NCI-H187 (cell line): Measurements from ENCODE around the gene KCNMB1.

ENCODE experiments used
- DNase-seq, 2 experiments: peaks; one replicate each; lab custom pipeline; 2025; lab: John Stamatoyannopoulos, UW

The KCNMB1 gene, protein sequence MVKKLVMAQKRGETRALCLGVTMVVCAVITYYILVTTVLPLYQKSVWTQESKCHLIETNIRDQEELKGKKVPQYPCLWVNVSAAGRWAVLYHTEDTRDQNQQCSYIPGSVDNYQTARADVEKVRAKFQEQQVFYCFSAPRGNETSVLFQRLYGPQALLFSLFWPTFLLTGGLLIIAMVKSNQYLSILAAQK

DNA sequence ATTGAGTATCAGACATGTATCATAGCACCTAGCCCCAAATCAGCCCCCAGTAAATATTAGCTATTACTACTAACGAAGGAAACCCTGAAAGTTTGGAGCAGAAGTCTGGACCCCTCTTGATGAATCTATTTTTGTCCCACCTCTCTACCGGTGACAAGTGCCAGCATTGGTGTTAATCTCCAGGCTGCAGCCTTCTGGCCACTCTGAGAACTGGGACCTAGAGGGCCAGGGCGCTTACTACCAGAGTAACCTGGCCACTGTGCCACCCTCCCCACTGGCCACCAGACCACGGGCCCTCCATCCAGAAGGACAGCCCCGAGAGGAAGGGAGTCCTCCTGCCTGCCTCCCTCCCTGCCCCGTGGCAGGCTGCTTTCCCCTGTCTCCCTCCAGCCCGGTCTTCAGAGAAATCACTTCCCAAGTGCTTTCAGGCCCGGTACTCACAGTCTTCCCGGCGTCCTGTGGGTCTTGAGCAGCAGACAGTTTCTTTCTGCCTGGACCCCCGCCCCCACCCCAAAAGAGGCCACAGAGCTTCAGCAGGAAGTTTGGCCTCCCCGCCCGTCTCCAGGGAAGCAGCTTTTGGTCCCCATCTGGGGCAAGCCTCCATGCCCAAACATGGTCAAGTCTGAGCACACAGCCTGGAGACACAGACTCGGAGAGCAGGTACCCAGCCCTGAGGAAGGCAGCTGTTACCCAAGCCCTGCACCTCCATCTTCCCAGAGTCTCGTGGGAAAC, at the start of gene KCNMB1:
Gene KCNMB1 (minus strand): TSS at position 550 of the 732 bp plus-strand sequence. CDS start 3,920 bp downstream, outside the sequence.
- no peak for DNase-seq

DNA sequence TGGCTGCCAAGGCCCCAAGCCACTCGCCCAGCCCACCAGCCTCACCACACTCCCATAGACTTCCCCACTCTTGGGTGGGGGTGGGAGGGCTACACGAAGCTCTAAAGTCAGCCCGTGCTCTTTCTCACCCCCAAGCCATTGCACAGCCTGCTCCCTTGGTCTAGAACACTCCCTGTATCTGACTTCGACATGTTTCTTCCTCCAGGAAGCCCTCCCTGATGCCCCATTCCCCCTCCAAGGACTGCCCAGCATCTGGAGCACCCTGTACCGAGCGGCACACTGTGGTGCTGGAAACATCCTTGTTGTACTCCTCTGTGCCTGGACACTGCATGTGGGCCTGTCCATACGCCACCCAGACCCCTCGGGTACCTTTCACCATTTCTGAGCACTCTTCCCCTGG, 49.4 kb upstream of the KCNMB1 start:
- DNase-seq: no peak

DNA sequence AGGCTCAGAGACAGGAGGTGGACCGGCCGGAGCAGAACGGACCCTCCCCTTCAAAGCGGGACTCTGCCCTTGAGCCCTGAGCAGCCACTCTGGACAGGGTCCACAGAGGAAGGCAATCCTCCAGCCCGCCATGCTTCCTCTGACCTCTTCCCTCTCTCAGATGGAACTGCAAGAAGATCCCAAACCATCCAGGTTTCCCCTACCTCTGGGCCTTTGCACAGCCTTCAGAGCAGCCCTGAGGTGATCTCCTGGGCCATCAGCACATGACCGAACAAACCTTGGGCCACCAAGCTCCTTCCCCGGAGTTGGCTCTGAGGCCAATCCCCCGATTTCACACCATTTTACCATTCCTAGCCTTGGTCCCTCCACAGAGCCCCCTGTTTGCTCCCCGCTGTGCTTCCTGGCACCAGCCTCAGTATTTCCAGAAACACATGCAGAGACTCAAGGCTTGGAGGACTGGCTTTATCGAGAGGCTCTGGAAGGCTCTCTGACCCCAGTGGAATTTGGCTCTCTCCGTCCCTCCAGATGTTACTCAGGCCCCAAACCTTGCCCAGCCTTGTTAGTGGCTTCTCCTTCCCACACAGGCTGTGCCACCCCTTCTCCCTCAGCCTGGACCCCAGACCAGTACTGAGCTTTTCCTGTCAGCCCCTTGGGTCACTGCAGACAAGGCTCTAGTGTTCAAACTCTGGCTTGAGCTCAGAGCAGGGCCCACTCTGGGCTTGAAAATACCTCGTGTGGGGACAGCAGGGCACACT, 48.6 kb upstream of the KCNMB1 start:
- no peak for DNase-seq

- no peak for DNase-seq
These were observed 47.2 kb upstream of the KCNMB1 start for GRCh38 chr5:170436335-170436734.

- no peak for DNase-seq
These were observed 45.9 kb upstream of the KCNMB1 start for GRCh38 chr5:170434966-170435605.

GRCh38 chr5:170432669-170433068, 43.5 kb upstream of the KCNMB1 start:
- no peak for DNase-seq

- no peak for DNase-seq
These were observed 42.4 kb upstream of the KCNMB1 start for GRCh38 chr5:170431571-170431970.

- DNase-seq: no peak
These were observed 41.8 kb upstream of the KCNMB1 start for GRCh38 chr5:170430866-170431437.

GRCh38 chr5:170430256-170430655, 41.1 kb upstream of the KCNMB1 start:
- DNase-seq: no peak

DNA sequence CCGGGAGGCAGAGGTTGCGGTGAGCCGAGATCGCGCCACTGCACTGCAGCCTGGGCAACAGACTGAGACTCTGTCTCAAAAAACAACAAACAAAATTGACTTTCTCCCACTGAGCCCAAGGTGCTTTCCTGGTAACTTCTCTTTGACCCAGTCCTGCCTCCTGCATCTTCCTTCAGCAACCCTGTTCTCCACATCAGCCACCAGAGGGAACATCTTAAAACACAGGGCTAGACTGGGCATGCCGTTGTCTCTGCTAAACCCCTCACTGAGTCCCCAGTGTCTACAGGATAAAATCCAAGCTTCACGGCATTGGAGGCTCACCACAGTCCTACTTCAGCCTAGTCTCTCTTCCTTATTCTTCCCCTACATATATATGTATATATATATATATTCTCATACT, 39.8 kb upstream of the KCNMB1 start:
- DNase-seq: no peak

DNA sequence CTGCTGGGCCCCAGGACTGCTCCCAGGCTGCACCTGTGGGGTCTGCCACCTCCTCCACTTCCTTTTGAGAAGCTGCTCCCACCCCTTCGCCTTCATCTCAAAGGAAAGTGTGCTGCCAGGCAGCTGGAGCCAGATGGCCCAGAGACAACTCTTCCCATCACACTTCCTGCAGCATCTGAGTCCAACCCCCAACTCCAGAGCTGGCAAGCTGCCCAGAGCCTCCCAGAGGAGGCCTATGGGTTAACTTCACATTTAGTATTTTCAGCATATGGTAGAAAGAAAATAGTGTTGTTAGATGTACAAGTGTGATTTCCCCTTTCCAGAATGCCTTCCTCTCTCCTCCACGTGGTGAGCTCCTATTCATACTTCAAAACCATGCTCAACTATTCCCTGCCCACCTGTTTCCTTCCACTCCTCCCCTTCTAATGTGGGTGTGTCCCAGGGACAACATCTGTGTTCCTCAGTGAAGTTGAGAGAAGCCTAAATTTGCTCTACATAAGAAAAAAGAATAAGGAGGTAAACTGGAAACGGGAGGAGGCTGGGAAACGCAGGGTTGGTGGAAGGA, 38.6 kb upstream of the KCNMB1 start:
- DNase-seq: no peak

DNA sequence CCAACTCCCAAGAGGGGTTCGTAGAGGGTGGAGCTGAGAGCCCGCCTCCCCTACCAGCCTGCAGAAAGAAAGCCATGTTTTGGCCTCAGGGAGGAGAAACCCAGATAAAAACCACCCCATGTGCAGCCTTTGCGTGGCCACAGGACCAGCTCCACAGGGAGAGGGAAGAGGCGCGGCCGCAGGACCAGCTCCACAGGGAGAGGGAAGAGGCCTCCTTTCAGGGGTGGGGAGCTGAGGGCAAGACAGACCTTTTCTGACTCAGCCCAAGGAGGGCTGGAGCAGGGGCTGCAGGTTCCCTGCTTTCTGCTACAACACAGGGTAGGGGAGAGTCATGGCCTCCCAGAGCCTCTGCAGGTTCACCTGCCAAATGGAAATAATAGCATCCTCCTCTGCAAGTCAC, 37.6 kb upstream of the KCNMB1 start:
- no peak for DNase-seq

DNA sequence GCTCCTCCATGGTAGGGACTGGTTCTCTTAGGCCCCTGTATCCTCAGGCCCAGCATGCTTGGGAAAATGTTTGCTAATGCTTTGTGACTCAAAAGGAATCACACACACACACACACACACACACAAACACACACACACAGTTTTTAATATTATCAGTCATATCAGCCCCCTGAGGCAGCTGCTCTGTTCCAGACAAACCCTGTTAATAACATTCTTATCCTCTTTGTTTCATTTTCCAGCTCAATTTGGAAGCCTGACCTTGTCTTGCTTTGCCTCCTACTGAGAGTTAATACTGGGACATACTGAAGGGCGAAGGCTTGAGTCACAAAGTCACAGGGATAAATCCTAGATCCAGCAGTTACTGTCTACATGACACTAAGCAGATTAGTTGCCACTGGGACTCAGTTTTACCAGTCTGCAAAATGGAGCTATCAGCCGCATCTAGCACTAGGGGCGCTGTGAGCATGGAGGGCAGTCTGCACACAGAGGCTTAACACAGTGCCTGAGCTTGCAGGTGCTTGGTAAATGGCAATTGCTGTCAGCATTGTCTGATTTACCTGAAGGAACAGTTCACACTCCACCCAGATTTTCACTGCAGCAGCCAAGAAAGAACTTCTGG, 37.1 kb upstream of the KCNMB1 start:
- DNase-seq: no peak

DNA sequence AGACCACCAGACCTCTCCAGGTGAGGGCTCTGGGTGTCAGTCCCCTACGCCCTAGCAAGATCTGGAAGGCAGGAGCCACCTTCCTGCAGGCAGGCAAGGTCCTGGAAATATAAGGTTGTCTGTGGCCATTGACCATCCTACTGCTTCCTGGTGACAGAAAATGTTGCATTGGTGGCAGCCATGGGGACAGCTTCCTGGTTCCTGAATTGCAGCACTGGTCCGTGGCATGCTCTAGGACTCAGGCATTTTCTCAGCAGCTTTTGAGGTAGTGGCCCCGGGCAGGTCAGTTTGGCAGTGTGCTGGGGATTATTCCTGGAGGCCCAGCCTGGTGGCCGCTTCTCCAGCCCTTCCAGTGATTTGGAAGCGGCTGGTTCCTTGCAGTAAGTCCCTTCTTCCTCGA, 36.6 kb upstream of the KCNMB1 start:
- no peak for DNase-seq

GRCh38 chr5:170424629-170425028, 35.5 kb upstream of the KCNMB1 start:
- no peak for DNase-seq

DNA sequence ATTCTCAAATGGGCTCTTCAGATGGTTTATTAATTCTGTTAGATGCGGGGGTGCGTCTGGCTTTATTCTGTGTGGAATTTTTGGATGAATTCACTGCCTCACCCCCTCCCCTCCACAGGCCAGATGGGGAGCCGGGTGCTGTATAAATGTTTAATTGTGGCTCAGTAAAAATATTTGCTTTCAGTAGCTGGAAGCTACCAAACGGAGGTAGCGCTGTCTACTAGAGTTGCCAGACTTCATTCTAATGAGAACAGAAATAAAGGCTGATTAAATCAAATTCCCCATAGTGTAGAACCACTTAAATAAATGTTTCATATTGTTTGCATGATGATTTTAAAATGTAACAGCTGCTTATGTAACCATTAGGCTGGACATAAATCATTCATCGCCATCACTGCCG, 34.5 kb upstream of the KCNMB1 start:
- no peak for DNase-seq

DNA sequence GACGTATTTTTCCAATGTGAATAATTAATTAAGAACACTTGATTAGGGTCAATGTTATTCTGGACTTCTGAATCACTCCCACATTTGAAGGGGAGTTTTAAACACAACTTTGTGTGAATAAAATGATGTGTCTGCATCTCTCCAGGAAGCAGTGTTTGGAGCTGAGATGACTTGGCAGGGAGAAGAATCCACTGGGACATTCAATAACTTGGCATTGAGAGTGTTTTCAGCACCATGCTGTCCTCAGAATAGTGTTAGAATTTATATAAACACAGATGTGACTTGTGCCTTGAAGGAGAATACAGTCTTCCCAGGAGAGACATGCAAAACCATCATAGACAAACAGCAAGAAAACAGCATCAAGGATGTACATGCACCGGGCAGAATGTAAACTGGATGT, 32.7 kb upstream of the KCNMB1 start:
- DNase-seq: no peak

- no peak for DNase-seq
These were observed 31.7 kb upstream of the KCNMB1 start for GRCh38 chr5:170420806-170421412.

DNA sequence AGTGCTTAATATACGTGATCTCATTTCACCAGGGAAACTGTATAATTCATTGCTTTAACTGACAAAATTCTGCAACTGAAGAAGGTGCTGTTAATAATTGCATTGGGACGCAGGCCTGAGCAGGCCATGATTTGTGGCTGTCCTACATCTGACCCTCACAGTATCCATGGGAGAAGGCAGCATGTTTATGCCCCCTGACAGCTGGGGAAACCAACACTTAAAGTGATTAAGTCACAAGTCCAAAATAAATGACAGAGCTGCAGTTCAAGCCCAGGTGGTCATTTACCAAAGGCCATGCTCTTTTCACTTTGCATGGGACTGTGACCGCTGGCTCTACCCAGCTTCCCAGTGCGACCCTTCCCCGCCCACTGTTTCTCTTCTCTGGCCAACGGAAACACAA, 30.5 kb upstream of the KCNMB1 start:
- DNase-seq: no peak

GRCh38 chr5:170418736-170419135, 29.6 kb upstream of the KCNMB1 start:
- DNase-seq: no peak

DNA sequence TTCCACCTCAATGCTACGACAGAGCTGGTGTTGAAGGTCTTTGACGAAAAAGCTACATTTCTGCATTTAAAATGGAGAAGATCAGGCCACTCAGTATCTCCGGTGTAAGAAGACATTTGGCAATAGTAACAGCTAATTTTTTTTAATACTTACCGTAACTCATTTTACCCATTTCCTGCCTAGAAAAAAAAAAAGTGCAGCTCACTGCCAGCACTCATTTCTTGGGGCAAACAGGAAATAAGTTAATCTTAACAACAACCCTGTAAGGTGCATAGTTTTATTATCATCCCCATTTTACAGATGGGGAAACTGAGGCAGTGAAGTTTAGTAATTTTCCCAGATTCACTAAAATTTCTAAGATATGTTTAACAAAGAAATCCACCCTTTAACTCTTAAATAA, 27.4 kb upstream of the KCNMB1 start:
- DNase-seq: no peak
